HEK293 (cell line): ENCODE data around the gene IL1A.

ENCODE experiments used
- CTCF ChIA-PET: fragments of 350-600 bp; formaldehyde crosslinking; extraction: SDS; loops from one replicate; lab custom pipeline; 2021; ENCODE audit warnings: antibody characterized with exemption; lab: Yijun Ruan, JAX
- POLR2A ChIA-PET: fragments of 300-600 bp; formaldehyde crosslinking; extraction: SDS; loops from one replicate; lab custom pipeline; 2020; ENCODE audit warnings: antibody characterized with exemption, inconsistent platforms; lab: Yijun Ruan, JAX
- H3K27ac ChIP-seq: fragments of 200-500 bp; sonication (Bioruptor generic); 2 replicates; pipeline ENCODE4 v1.5.1; 2014; ENCODE audit warnings: low read depth, low read length, control low read depth, inconsistent platforms; ENCODE audit errors: extremely low read depth
- H3K36me3 ChIP-seq, 2 experiments: fragments of 200-500 bp in 1 of 2; sonication (Bioruptor generic) in 1 of 2; 1 replicate in 1 of 2; 2 replicates in 1 of 2; pipeline ENCODE4 v1.5.1; 2014 to 2017; ENCODE audit warnings: inconsistent platforms in 2 of 2, low read length in 2 of 2; ENCODE audit not compliant: control insufficient read depth in 2 of 2, insufficient read depth in 1 of 2
- H3K4me1 ChIP-seq: fragments of 200-500 bp; sonication (Bioruptor generic); 2 replicates; pipeline ENCODE4 v1.5.1; 2014; ENCODE audit warnings: mild to moderate bottlenecking, low read length, inconsistent platforms; ENCODE audit not compliant: control insufficient read depth, insufficient read depth
- H3K4me3 ChIP-seq: 2 replicates; pipeline ENCODE4 v1.5.1; 2011; ENCODE audit warnings: low read depth, mild to moderate bottlenecking, control low read depth, low read length, moderate library complexity
- H3K9me3 ChIP-seq: fragments of 200-500 bp; sonication (Bioruptor generic); 2 replicates; pipeline ENCODE4 v1.5.1; 2014; ENCODE audit warnings: low read depth, low read length, inconsistent platforms; ENCODE audit not compliant: control insufficient read depth, insufficient read depth
- BCL6B ChIP-seq: fragments of 450-650 bp; formaldehyde crosslinking; IDR thresholded peaks from 2 replicates; pipeline ENCODE4 v1.5.1; 2017; ENCODE audit warnings: missing biosample characterization, missing genetic modification characterization
- HIC1 ChIP-seq: fragments of 450-650 bp; formaldehyde crosslinking; IDR thresholded peaks from 2 replicates; pipeline ENCODE4 v1.5.1; 2016; ENCODE audit warnings: missing biosample characterization, missing genetic modification characterization
- KLF1 ChIP-seq: fragments of 450-650 bp; formaldehyde crosslinking; IDR thresholded peaks from 2 replicates; pipeline ENCODE4 v1.5.1; 2016; ENCODE audit warnings: missing biosample characterization, missing genetic modification characterization
- MEIS1 ChIP-seq: sonication (generic); formaldehyde crosslinking; IDR thresholded peaks from 2 replicates; pipeline ENCODE4 v1.8.1; 2022; ENCODE audit warnings: missing genetic modification reagents, mild to moderate bottlenecking, borderline replicate concordance
- OSR2 ChIP-seq: fragments of 450-650 bp; formaldehyde crosslinking; IDR thresholded peaks from 2 replicates; pipeline ENCODE4 v1.5.1; 2016; ENCODE audit warnings: missing biosample characterization, missing genetic modification characterization
- PRDM4 ChIP-seq: fragments of 450-650 bp; formaldehyde crosslinking; IDR thresholded peaks from 2 replicates; pipeline ENCODE4 v1.5.1; 2017; ENCODE audit warnings: missing biosample characterization, missing genetic modification characterization
- SP3 ChIP-seq: fragments of 450-650 bp; formaldehyde crosslinking; IDR thresholded peaks from 2 replicates; pipeline ENCODE4 v1.5.1; 2016; ENCODE audit warnings: missing biosample characterization, missing genetic modification characterization
- YY1 ChIP-seq: fragments of 450-650 bp; formaldehyde crosslinking; IDR thresholded peaks from 2 replicates; pipeline ENCODE4 v1.5.1; 2018; ENCODE audit warnings: missing biosample characterization, missing genetic modification characterization
- ZBTB21 ChIP-seq: fragments of 450-650 bp; formaldehyde crosslinking; IDR thresholded peaks from 2 replicates; pipeline ENCODE4 v1.5.1; 2017; ENCODE audit warnings: missing biosample characterization, missing genetic modification characterization
- ZBTB26 ChIP-seq: fragments of 450-650 bp; formaldehyde crosslinking; optimal IDR thresholded peaks from 2 replicates; pipeline ENCODE3; 2016; ENCODE audit warnings: missing biosample characterization, mild to moderate bottlenecking, missing genetic modification characterization
- ZBTB48 ChIP-seq: fragments of 450-650 bp; formaldehyde crosslinking; IDR thresholded peaks from 2 replicates; pipeline ENCODE4 v1.5.1; 2016; ENCODE audit warnings: missing biosample characterization, missing genetic modification characterization
- ZNF157 ChIP-seq: fragments of 450-650 bp; formaldehyde crosslinking; IDR thresholded peaks from 2 replicates; pipeline ENCODE4 v1.5.1; 2016; ENCODE audit warnings: missing biosample characterization, missing genetic modification characterization
- ZNF426 ChIP-seq: fragments of 450-650 bp; formaldehyde crosslinking; IDR thresholded peaks from 2 replicates; pipeline ENCODE4 v1.5.1; 2017; ENCODE audit warnings: missing biosample characterization, missing genetic modification characterization, mild to moderate bottlenecking, inconsistent platforms, moderate library complexity
- ZNF510 ChIP-seq: fragments of 450-650 bp; formaldehyde crosslinking; IDR thresholded peaks from 2 replicates; pipeline ENCODE4 v1.5.1; 2018; ENCODE audit warnings: mild to moderate bottlenecking, missing genetic modification characterization, missing biosample characterization; ENCODE audit not compliant: insufficient replicate concordance
- ZNF514 ChIP-seq: fragments of 450-650 bp; formaldehyde crosslinking; IDR thresholded peaks from 2 replicates; pipeline ENCODE4 v1.5.1; 2016; ENCODE audit warnings: missing biosample characterization, missing genetic modification characterization
- ZNF549 ChIP-seq: fragments of 450-650 bp; IDR thresholded peaks from 2 replicates; pipeline ENCODE4 v1.5.1; 2018; ENCODE audit warnings: missing biosample characterization, missing genetic modification characterization, mild to moderate bottlenecking, inconsistent platforms, moderate library complexity
- ZNF555 ChIP-seq: fragments of 450-650 bp; formaldehyde crosslinking; conservative IDR thresholded peaks from 2 replicates; pipeline ENCODE4 v1.5.1; 2017; ENCODE audit warnings: missing biosample characterization, mild to moderate bottlenecking, missing genetic modification characterization, inconsistent platforms
- ZNF639 ChIP-seq: fragments of 450-650 bp; formaldehyde crosslinking; IDR thresholded peaks from 2 replicates; pipeline ENCODE4 v1.5.1; 2016; ENCODE audit warnings: missing biosample characterization, missing genetic modification characterization
- ZNF645 ChIP-seq: fragments of 450-650 bp; formaldehyde crosslinking; IDR thresholded peaks from 2 replicates; pipeline ENCODE4; 2016; ENCODE audit warnings: missing biosample characterization, missing genetic modification characterization
- ZNF660 ChIP-seq: fragments of 450-650 bp; IDR thresholded peaks from 2 replicates; pipeline ENCODE4 v1.5.1; 2018; ENCODE audit warnings: missing biosample characterization, mild to moderate bottlenecking, missing genetic modification characterization
- ZNF704 ChIP-seq: fragments of 450-650 bp; formaldehyde crosslinking; IDR thresholded peaks from 2 replicates; pipeline ENCODE4 v1.5.1; 2016; ENCODE audit warnings: missing biosample characterization, missing genetic modification characterization
- ZNF76 ChIP-seq: fragments of 450-650 bp; formaldehyde crosslinking; IDR thresholded peaks from 2 replicates; pipeline ENCODE4; 2016; ENCODE audit warnings: low read depth, missing biosample characterization, missing genetic modification characterization, borderline replicate concordance
- ZNF776 ChIP-seq: fragments of 450-650 bp; formaldehyde crosslinking; IDR thresholded peaks from 2 replicates; pipeline ENCODE4 v1.5.0; 2017; ENCODE audit warnings: missing biosample characterization, missing genetic modification characterization, borderline replicate concordance
- ZSCAN18 ChIP-seq: fragments of 450-650 bp; formaldehyde crosslinking; IDR thresholded peaks from 2 replicates; pipeline ENCODE4 v1.5.1; 2016; ENCODE audit warnings: missing biosample characterization, missing genetic modification characterization

Gene IL1A

GRCh38 chr2:112733871-112734270 is 50.4 kb downstream of the IL1A start:
- H3K4me1 ChIP-seq, result no peaks in the 10 kb centered on the region
- CTCF ChIA-PET, result interaction anchor here (0.6 to 0.9 kb wide), 3 partner anchors 17 to 228 kb away, joined by 3 to 6 read pairs (median 3); no protein-coding TSS in a partner anchor
- TF ChIP-seq YY1, result no peak
- TF ChIP-seq ZNF645 (tag by site-specific recombination), result no peak
- no peak for TF ChIP-seq ZBTB48 (tag by site-specific recombination)
- TF ChIP-seq ZSCAN18, result no peak
- TF ChIP-seq ZNF514 (tag by site-specific recombination), result no peak
- TF ChIP-seq ZNF776 (tag by site-specific recombination), result no peak
- no peak for TF ChIP-seq ZNF639 (tag by site-specific recombination)
- no peak for TF ChIP-seq KLF1 (tag by site-specific recombination)
- no peak for TF ChIP-seq ZBTB26 (tag by site-specific recombination)
- no peak for TF ChIP-seq MEIS1 (CRISPR knock-in tag)
- TF ChIP-seq ZBTB21 (tag by site-specific recombination), result no peak
- TF ChIP-seq ZNF157 (tag by site-specific recombination), result no peak
- TF ChIP-seq PRDM4, result no peak
- TF ChIP-seq ZNF555, result no peak
- TF ChIP-seq OSR2, result no peak
- TF ChIP-seq ZNF510 (tag by site-specific recombination), result no peak
- TF ChIP-seq ZNF426 (tag by site-specific recombination), result no peak
- peaks cover 13 to 16% of the 10 kb centered on the region in 2 experiments for H3K36me3 ChIP-seq
- H3K4me3 ChIP-seq, result no peak overlapping the region
- no peak overlapping the region for H3K27ac ChIP-seq
- POLR2A ChIA-PET, result no interaction called here
- H3K9me3 ChIP-seq, result no peaks in the 10 kb centered on the region

GRCh38 chr2:112733456-112733855 is 50.8 kb downstream of the IL1A start:
- Histone ChIP-seq H3K4me3 (no peak overlapping the region), H3K4me1 (no peaks in the 10 kb centered on the region), H3K9me3 (no peaks in the 10 kb centered on the region), H3K36me3 (peaks cover 9 to 12% of the 10 kb centered on the region in 2 experiments), H3K27ac (no peak overlapping the region)
- POLR2A ChIA-PET, result no interaction called here
- CTCF ChIA-PET, result interaction anchor here (1.2 kb wide), 1 partner anchor 208 kb away, joined by 6 read pairs; no protein-coding TSS in a partner anchor
- TF ChIP-seq ZNF704 (tag by site-specific recombination) (no peak), SP3 (tag by site-specific recombination) (no peak), ZNF549 (no peak), ZNF76 (tag by site-specific recombination) (no peak), HIC1 (tag by site-specific recombination) (no peak), BCL6B (tag by site-specific recombination) (no peak), ZNF660 (tag by site-specific recombination) (no peak)
